K562 (cell line): ENCODE results near the gene VPS13D. TPM values are rescaled to one million over a fixed set of nuclear protein-coding genes. Genes with fewer than 3 reads are reported as not detected.
A peak's percentile ranks its signal among the peaks of the same experiment; 100 is the strongest.

Experiments
- ATF7 ChIP-seq: fragments of 450-650 bp; IDR thresholded peaks from 2 replicates; pipeline ENCODE4 v1.7.1; 2014; ENCODE audit warnings: mild to moderate bottlenecking, moderate library complexity
- EHMT2 ChIP-seq: fragments of 450-650 bp; IDR thresholded peaks from 2 replicates; pipeline ENCODE4 v1.6.1; 2018; ENCODE audit warnings: antibody characterized with exemption
- KLF16 ChIP-seq: IDR thresholded peaks from 2 replicates; pipeline ENCODE4 v1.6.1; 2016; ENCODE audit warnings: antibody characterized with exemption
- NR3C1 ChIP-seq: sonication (generic); formaldehyde crosslinking; IDR thresholded peaks from 2 replicates; pipeline ENCODE4 v1.8.1; 2022; ENCODE audit warnings: missing genetic modification reagents
- RBBP5 ChIP-seq: fragments of 200-600 bp; sonication (generic); IDR thresholded peaks from 2 replicates; pipeline ENCODE4 v1.6.1; 2012; ENCODE audit warnings: borderline replicate concordance, mild to moderate bottlenecking, low read length, control low read depth, inconsistent platforms; ENCODE audit not compliant: insufficient read depth, poor library complexity, severe bottlenecking
- SOX6 ChIP-seq: fragments of 450-650 bp; IDR thresholded peaks from 2 replicates; pipeline ENCODE4 v1.6.1; 2014; ENCODE audit warnings: mild to moderate bottlenecking
- WHSC1 ChIP-seq: IDR thresholded peaks from one replicate; pipeline ENCODE4 v1.6.1; 2012; ENCODE audit warnings: low read length, control low read depth, inconsistent platforms
- ZNF589 ChIP-seq: fragments of 200-800 bp; sonication (Bioruptor generic); IDR thresholded peaks from 2 replicates; pipeline ENCODE4 v1.6.1; 2016; ENCODE audit warnings: low read depth, missing genetic modification characterization, missing compliant biosample characterization
- polyA plus RNA-seq, 8 experiments: library from polyadenylated mRNA; depleted of rRNA in 4 of 8; stranded (reverse) in 5 of 8; unstranded in 3 of 8; fragments of >200 nt; fragmentation: Nextera tagmentation in 2 of 8; fragmentation: Illumina TruSeq in 1 of 8; extraction: Ambion mirVana in 2 of 8; extraction: Trizol in 1 of 8; gene quantifications; 2 replicates each; pipeline versions ENCODE4 v1.2.1 to v1.2.3, GENCODE V29; 2011 to 2014; ENCODE audit warnings: inconsistent platforms in 1 of 8, missing spikeins in 1 of 8
- total RNA-seq, 7 experiments: library from RNA; depleted of rRNA in 6 of 7; stranded (reverse); fragments of >200 nt in 6 of 7; fragmentation: Illumina TruSeq in 2 of 7; extraction: Trizol in 2 of 7; gene quantifications; 2 replicates each; pipeline versions ENCODE4 v1.2.1 to v1.2.3, GENCODE V29; 2011 to 2021; ENCODE audit warnings: low replicate concordance in 1 of 7
- TF ChIP-seq, protein P1 (sequence below): sonication (generic); formaldehyde crosslinking; IDR thresholded peaks from 2 replicates; pipeline ENCODE4 v1.8.0; 2022; ENCODE audit warnings: mild to moderate bottlenecking, missing genetic modification reagents
- TF ChIP-seq, protein P2 (sequence below): fragments of 250-450 bp; sonication (Bioruptor Pico); IDR thresholded peaks from 2 replicates; pipeline ENCODE4 v1.4.0; 2020; ENCODE audit warnings: mild to moderate bottlenecking, moderate library complexity
- TF ChIP-seq, protein P3 (sequence below): fragments of 200-800 bp; sonication (Bioruptor generic); IDR thresholded peaks from 2 replicates; pipeline ENCODE4 v1.6.1; 2016; ENCODE audit warnings: missing genetic modification characterization, missing compliant biosample characterization
- TF ChIP-seq, protein P4 (sequence below): fragments of 250-450 bp; sonication (Bioruptor Pico); IDR thresholded peaks from 2 replicates; pipeline ENCODE4 v1.8.0; 2022; ENCODE audit warnings: moderate library complexity, mild to moderate bottlenecking, inconsistent platforms
- TF ChIP-seq, protein P5 (sequence below): sonication (generic); formaldehyde crosslinking; IDR thresholded peaks from 2 replicates; pipeline ENCODE4 v1.8.1; 2022; ENCODE audit warnings: missing genetic modification reagents

VPS13D gene
- total and polyA plus RNA-seq, 9 of the 15 experiments (the other 6 are each of a cell fraction or from before 2014, with no cell fraction given), result 6.1 to 51.5 (median 38.5) TPM

DNA sequence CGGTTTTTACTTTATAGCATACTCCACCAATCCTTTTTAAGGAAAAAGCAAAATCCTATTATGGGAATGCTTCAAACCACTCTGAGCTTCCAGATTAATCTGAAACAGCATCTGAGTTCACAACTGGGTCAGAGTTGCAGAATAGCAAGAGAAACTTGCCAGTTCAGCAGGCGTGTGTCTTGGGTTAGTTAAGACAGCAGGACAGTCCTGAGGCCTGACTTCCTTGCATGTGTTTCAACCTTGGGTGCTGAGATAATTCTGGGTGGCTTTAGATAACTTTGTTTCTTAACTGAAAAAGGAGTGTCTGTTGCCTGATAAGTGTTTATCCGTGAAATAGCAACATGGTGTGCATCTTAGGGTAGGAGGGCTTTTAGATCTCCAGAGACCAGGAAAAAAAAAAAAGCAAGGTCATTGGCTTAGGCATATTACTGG, 218.9 kb downstream of the VPS13D start (continued):
- TF ChIP-seq, protein P1, sequence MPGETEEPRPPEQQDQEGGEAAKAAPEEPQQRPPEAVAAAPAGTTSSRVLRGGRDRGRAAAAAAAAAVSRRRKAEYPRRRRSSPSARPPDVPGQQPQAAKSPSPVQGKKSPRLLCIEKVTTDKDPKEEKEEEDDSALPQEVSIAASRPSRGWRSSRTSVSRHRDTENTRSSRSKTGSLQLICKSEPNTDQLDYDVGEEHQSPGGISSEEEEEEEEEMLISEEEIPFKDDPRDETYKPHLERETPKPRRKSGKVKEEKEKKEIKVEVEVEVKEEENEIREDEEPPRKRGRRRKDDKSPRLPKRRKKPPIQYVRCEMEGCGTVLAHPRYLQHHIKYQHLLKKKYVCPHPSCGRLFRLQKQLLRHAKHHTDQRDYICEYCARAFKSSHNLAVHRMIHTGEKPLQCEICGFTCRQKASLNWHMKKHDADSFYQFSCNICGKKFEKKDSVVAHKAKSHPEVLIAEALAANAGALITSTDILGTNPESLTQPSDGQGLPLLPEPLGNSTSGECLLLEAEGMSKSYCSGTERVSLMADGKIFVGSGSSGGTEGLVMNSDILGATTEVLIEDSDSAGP (CRISPR knock-in tag), result no peak
- TF ChIP-seq, protein P2, sequence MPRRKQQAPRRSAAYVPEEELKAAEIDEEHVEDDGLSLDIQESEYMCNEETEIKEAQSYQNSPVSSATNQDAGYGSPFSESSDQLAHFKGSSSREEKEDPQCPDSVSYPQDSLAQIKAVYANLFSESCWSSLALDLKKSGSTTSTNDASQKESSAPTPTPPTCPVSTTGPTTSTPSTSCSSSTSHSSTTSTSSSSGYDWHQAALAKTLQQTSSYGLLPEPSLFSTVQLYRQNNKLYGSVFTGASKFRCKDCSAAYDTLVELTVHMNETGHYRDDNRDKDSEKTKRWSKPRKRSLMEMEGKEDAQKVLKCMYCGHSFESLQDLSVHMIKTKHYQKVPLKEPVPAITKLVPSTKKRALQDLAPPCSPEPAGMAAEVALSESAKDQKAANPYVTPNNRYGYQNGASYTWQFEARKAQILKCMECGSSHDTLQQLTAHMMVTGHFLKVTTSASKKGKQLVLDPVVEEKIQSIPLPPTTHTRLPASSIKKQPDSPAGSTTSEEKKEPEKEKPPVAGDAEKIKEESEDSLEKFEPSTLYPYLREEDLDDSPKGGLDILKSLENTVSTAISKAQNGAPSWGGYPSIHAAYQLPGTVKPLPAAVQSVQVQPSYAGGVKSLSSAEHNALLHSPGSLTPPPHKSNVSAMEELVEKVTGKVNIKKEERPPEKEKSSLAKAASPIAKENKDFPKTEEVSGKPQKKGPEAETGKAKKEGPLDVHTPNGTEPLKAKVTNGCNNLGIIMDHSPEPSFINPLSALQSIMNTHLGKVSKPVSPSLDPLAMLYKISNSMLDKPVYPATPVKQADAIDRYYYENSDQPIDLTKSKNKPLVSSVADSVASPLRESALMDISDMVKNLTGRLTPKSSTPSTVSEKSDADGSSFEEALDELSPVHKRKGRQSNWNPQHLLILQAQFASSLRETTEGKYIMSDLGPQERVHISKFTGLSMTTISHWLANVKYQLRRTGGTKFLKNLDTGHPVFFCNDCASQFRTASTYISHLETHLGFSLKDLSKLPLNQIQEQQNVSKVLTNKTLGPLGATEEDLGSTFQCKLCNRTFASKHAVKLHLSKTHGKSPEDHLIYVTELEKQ (CRISPR knock-in tag), result peak; percentile 66; the same call in 1 of the 2 replicates
- TF ChIP-seq SOX6 (peak; percentile 99), RBBP5 (peak; percentile 27), WHSC1 (no peak), KLF16 (peak; percentile 99), ATF7 (peak; percentile 88), ZNF589 (CRISPR knock-in tag) (peak; percentile 95), NR3C1 (no peak), EHMT2 (no peak)
- TF ChIP-seq, protein P3, sequence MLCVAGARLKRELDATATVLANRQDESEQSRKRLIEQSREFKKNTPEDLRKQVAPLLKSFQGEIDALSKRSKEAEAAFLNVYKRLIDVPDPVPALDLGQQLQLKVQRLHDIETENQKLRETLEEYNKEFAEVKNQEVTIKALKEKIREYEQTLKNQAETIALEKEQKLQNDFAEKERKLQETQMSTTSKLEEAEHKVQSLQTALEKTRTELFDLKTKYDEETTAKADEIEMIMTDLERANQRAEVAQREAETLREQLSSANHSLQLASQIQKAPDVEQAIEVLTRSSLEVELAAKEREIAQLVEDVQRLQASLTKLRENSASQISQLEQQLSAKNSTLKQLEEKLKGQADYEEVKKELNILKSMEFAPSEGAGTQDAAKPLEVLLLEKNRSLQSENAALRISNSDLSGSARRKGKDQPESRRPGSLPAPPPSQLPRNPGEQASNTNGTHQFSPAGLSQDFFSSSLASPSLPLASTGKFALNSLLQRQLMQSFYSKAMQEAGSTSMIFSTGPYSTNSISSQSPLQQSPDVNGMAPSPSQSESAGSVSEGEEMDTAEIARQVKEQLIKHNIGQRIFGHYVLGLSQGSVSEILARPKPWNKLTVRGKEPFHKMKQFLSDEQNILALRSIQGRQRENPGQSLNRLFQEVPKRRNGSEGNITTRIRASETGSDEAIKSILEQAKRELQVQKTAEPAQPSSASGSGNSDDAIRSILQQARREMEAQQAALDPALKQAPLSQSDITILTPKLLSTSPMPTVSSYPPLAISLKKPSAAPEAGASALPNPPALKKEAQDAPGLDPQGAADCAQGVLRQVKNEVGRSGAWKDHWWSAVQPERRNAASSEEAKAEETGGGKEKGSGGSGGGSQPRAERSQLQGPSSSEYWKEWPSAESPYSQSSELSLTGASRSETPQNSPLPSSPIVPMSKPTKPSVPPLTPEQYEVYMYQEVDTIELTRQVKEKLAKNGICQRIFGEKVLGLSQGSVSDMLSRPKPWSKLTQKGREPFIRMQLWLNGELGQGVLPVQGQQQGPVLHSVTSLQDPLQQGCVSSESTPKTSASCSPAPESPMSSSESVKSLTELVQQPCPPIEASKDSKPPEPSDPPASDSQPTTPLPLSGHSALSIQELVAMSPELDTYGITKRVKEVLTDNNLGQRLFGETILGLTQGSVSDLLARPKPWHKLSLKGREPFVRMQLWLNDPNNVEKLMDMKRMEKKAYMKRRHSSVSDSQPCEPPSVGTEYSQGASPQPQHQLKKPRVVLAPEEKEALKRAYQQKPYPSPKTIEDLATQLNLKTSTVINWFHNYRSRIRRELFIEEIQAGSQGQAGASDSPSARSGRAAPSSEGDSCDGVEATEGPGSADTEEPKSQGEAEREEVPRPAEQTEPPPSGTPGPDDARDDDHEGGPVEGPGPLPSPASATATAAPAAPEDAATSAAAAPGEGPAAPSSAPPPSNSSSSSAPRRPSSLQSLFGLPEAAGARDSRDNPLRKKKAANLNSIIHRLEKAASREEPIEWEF (CRISPR knock-in tag), result peak; percentile 33; the same call in 1 of the 2 replicates
- TF ChIP-seq, protein P4, sequence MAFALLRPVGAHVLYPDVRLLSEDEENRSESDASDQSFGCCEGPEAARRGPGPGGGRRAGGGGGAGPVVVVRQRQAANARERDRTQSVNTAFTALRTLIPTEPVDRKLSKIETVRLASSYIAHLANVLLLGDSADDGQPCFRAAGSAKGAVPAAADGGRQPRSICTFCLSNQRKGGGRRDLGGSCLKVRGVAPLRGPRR (CRISPR knock-in tag), result peak; percentile 49; the same call in 1 of the 2 replicates
- TF ChIP-seq, protein P5, sequence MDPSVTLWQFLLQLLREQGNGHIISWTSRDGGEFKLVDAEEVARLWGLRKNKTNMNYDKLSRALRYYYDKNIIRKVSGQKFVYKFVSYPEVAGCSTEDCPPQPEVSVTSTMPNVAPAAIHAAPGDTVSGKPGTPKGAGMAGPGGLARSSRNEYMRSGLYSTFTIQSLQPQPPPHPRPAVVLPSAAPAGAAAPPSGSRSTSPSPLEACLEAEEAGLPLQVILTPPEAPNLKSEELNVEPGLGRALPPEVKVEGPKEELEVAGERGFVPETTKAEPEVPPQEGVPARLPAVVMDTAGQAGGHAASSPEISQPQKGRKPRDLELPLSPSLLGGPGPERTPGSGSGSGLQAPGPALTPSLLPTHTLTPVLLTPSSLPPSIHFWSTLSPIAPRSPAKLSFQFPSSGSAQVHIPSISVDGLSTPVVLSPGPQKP (CRISPR knock-in tag), result no peak
